GM12872 (cell line): ENCODE data around the gene SRGAP3.

Experiments
- TF ChIP-seq, protein P1 (sequence below): IDR thresholded peaks from 3 replicates; pipeline ENCODE4 v1.5.1; 2011; ENCODE audit warnings: low read depth, mild to moderate bottlenecking, low read length, moderate library complexity; ENCODE audit not compliant: insufficient read depth

The SRGAP3 gene

GRCh38 chr3:9161298-9161697 lies 88.1 kb downstream of the SRGAP3 start:
- TF ChIP-seq, protein P1, sequence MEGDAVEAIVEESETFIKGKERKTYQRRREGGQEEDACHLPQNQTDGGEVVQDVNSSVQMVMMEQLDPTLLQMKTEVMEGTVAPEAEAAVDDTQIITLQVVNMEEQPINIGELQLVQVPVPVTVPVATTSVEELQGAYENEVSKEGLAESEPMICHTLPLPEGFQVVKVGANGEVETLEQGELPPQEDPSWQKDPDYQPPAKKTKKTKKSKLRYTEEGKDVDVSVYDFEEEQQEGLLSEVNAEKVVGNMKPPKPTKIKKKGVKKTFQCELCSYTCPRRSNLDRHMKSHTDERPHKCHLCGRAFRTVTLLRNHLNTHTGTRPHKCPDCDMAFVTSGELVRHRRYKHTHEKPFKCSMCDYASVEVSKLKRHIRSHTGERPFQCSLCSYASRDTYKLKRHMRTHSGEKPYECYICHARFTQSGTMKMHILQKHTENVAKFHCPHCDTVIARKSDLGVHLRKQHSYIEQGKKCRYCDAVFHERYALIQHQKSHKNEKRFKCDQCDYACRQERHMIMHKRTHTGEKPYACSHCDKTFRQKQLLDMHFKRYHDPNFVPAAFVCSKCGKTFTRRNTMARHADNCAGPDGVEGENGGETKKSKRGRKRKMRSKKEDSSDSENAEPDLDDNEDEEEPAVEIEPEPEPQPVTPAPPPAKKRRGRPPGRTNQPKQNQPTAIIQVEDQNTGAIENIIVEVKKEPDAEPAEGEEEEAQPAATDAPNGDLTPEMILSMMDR = no peak

- TF ChIP-seq, protein P1 = no peak
Measured at GRCh38 chr3:9158865-9159630, 90.4 kb downstream of the SRGAP3 start.

DNA sequence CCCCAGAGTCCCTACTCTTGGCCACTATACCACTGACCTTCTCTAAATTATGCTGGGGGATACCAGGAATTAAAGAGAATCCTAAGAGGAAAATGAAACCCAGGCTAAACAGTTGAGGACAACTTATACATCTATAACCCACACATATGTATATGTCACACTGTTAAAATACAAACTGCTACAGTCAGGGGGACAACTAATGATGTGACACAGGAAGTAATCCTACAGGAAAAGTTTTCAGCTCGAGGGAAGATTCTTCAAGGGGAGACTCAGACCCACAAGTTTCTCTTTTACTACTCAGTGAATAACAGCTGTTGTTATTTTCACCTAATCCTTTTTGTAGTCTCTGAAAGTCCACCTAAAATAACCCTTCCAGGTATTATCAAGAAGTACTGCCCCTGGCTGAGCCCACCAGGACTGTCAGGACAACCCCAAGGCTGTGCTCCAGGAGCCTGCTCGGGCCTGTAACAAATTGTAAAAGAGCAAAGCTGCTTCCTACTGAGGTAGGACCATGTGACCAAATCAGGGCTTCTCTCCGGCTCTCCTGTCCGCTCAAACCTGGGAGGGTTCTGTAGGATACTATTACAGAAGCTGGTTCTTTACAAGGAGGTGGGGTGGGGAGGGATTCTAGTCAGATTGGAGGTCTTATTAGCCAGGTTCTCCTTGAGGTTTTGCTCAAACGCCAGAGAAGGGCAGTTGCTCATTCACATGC lies 91.6 kb downstream of the SRGAP3 start:
- TF ChIP-seq, protein P1 = no peak

DNA sequence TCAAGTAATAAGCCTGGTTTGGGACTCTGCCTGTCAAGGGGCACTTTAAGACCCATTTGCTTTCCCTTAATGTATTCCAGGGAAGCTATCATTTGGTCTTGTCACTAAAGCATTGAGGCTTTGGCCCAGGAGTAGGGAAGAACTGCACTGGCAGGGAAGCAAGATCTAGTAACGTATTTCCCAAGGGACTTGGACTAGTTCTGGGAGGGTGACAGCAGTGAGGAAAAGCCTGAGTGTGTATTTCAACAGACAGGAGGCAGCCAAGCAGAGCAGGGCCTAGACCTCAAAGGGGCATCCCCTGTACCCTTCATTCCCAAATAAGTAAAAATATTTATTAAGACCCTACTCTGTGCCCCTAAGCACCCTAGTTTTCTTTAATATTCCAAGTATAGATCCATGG lies 92.8 kb downstream of the SRGAP3 start:
- TF ChIP-seq, protein P1 = no peak

DNA sequence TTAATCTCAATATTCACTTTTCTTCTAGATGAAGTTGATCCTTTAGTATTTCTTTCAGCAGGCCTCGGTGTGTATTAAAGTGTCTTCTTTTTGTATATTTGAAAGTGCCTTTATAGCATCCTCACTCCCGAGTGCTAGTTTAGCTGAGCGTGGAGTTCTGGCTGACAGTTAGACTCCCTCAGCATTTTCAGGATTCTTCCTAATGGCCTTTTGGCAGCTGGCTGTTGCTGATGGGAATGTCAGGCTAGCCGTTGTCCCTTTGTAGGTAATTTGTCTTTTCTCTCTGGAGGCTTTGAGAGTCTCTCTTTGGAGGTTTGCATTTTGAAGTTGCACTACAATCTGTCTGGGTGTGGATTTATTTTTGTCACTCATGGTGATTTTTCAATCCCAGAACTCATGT lies 94.4 kb downstream of the SRGAP3 start:
- TF ChIP-seq, protein P1 = no peak

GRCh38 chr3:9153904-9154619 lies 95.4 kb downstream of the SRGAP3 start:
- TF ChIP-seq, protein P1 = no peak

- TF ChIP-seq, protein P1 = no peak
Measured at GRCh38 chr3:9151240-9151639, 98.2 kb downstream of the SRGAP3 start.
